ENCODE results near the gene TRAF7. TPM values are rescaled to one million over a fixed set of nuclear protein-coding genes. Genes with fewer than 3 reads are reported as not detected.

Gene TRAF7
- total RNA-seq, 1 experiment from 2014 or later, result 111 TPM

GRCh38 chr16:2209258-2210008, 53.9 kb downstream of the TRAF7 start:
- DNase-seq, result no peak
- H3K4me3 ChIP-seq, result no peak overlapping the region
- peaks cover 62% of the 10 kb centered on the region for H3K36me3 ChIP-seq
- no peaks in the 10 kb centered on the region for H3K9me3 ChIP-seq
- no peaks in the 10 kb centered on the region for H3K27me3 ChIP-seq

GRCh38 chr16:2210009-2210332, 54.4 kb downstream of the TRAF7 start:
- no peak overlapping the region for H3K4me3 ChIP-seq
- no peaks in the 10 kb centered on the region for H3K27me3 ChIP-seq
- peaks cover 62% of the 10 kb centered on the region for H3K36me3 ChIP-seq
- DNase-seq, result no peak
- H3K9me3 ChIP-seq, result no peaks in the 10 kb centered on the region

GRCh38 chr16:2210386-2211365, 55.1 kb downstream of the TRAF7 start, which contains the start of gene BRICD5:
Gene BRICD5 (minus strand): TSS chr16:2210863. CDS start chr16:2210833, 30 bp downstream.
- peak; percentile 40 for DNase-seq
- peaks cover 62% of the 10 kb centered on the region for H3K36me3 ChIP-seq
- H3K4me3 ChIP-seq, result no peak within 1 kb of the TSS
- H3K9me3 ChIP-seq, result no peaks in the 10 kb centered on the region
- no peaks in the 10 kb centered on the region for H3K27me3 ChIP-seq

GRCh38 chr16:2211923-2212347, 56.4 kb downstream of the TRAF7 start:
- no peak overlapping the region for H3K4me3 ChIP-seq
- no peaks in the 10 kb centered on the region for H3K27me3 ChIP-seq
- DNase-seq, result no peak
- no peaks in the 10 kb centered on the region for H3K9me3 ChIP-seq
- peaks cover 56% of the 10 kb centered on the region for H3K36me3 ChIP-seq

GRCh38 chr16:2212362-2213324, 57.1 kb downstream of the TRAF7 start:
- no peak for DNase-seq
- no peaks in the 10 kb centered on the region for H3K27me3 ChIP-seq
- no peaks in the 10 kb centered on the region for H3K9me3 ChIP-seq
- peak overlapping the region; percentile 52 for H3K4me3 ChIP-seq
- peaks cover 49% of the 10 kb centered on the region for H3K36me3 ChIP-seq

- Histone ChIP-seq H3K27me3 (no peaks in the 10 kb centered on the region), H3K9me3 (no peaks in the 10 kb centered on the region), H3K4me3 (peak overlapping the region; percentile 52), H3K36me3 (peaks cover 35% of the 10 kb centered on the region)
- no peak for DNase-seq
Measured at GRCh38 chr16:2213817-2214718, 58.5 kb downstream of the TRAF7 start.

GRCh38 chr16:2214719-2214968, 59.1 kb downstream of the TRAF7 start, which contains the start of gene PGP:
Gene PGP (minus strand): TSS chr16:2214840. CDS start chr16:2214777, 63 bp downstream.
- no peak for DNase-seq

GRCh38 chr16:2216330-2216729, 60.7 kb downstream of the TRAF7 start:
- Histone ChIP-seq H3K27me3 (no peaks in the 10 kb centered on the region), H3K4me3 (no peak overlapping the region), H3K9me3 (no peaks in the 10 kb centered on the region), H3K36me3 (peaks cover 24% of the 10 kb centered on the region)
- no peak for DNase-seq

More at GRCh38 chr16:2214719-2214968, 59.1 kb downstream of the TRAF7 start, which contains the start of gene PGP:
- Histone ChIP-seq H3K4me3 (peak within 1 kb of the TSS; percentile 69), H3K9me3 (no peaks in the 10 kb centered on the region), H3K27me3 (no peaks in the 10 kb centered on the region), H3K36me3 (peaks cover 31% of the 10 kb centered on the region)

GRCh38 chr16:2223221-2223941, 67.8 kb downstream of the TRAF7 start, which contains the start of gene E4F1:
Gene E4F1 (plus strand): TSS chr16:2223591. CDS start chr16:2223614, 23 bp downstream.
- no peaks in the 10 kb centered on the region for H3K9me3 ChIP-seq
- peaks cover 22% of the 10 kb centered on the region for H3K36me3 ChIP-seq
- no peaks in the 10 kb centered on the region for H3K27me3 ChIP-seq
- peak within 1 kb of the TSS; percentile 89 for H3K4me3 ChIP-seq
- peak; percentile 100 for DNase-seq

GRCh38 chr16:2223942-2224486, 68.4 kb downstream of the TRAF7 start:
- peaks cover 28% of the 10 kb centered on the region for H3K36me3 ChIP-seq
- DNase-seq, result peak; percentile 66
- no peaks in the 10 kb centered on the region for H3K9me3 ChIP-seq

GRCh38 chr16:2226245-2226793, 70.7 kb downstream of the TRAF7 start:
- Histone ChIP-seq H3K27me3 (no peaks in the 10 kb centered on the region), H3K36me3 (peaks cover 48% of the 10 kb centered on the region), H3K4me3 (no peak overlapping the region), H3K9me3 (no peaks in the 10 kb centered on the region)
- peak; percentile 78 for DNase-seq

More at GRCh38 chr16:2223942-2224486, 68.4 kb downstream of the TRAF7 start:
- H3K4me3 ChIP-seq, result peak overlapping the region; percentile 89
- H3K27me3 ChIP-seq, result no peaks in the 10 kb centered on the region

GRCh38 chr16:2226918-2227317, 71.3 kb downstream of the TRAF7 start:
- Histone ChIP-seq H3K9me3 (no peaks in the 10 kb centered on the region), H3K27me3 (no peaks in the 10 kb centered on the region), H3K36me3 (peaks cover 54% of the 10 kb centered on the region)

More at GRCh38 chr16:2226918-2227317, 71.3 kb downstream of the TRAF7 start:
- H3K4me3 ChIP-seq, result no peak overlapping the region
- DNase-seq, result no peak
